Neural cell (in vitro differentiated cells): ENCODE data around the gene CTNNBL1. TPM values are rescaled to one million over a fixed set of nuclear protein-coding genes. Genes with fewer than 3 reads are reported as not detected.
"Not testable (repeated sequence)": the region's sequence is repeated elsewhere in the genome, so short reads cannot be mapped to it uniquely, and the experiment has no call there.

Experiments used
- H2AFZ ChIP-seq: fragments of 200-600, 300-800 bp; sonication (generic), shearing (Covaris generic); 2 replicates; pipeline ENCODE4 v1.6.0; 2014; ENCODE audit warnings: low read depth, mild to moderate bottlenecking, antibody characterized with exemption, low read length, moderate library complexity
- H3F3A ChIP-seq: fragments of 200-600 bp; shearing (Covaris generic); 2 replicates; pipeline ENCODE4 v1.6.1; 2016; ENCODE audit warnings: mild to moderate bottlenecking, moderate library complexity, mixed read lengths, antibody characterized with exemption, low read length; ENCODE audit not compliant: insufficient read depth, poor library complexity, severe bottlenecking
- H3K27ac ChIP-seq: fragments of 200-600, 300-800 bp; sonication (generic), shearing (Covaris generic); 2 replicates; pipeline ENCODE4 v1.5.1; 2014; ENCODE audit warnings: mild to moderate bottlenecking, low read length, moderate library complexity
- H3K27me3 ChIP-seq: fragments of 300-800, 200-600 bp; sonication (generic), shearing (Covaris generic); 2 replicates; pipeline ENCODE4 v1.6.0; 2014; ENCODE audit warnings: mild to moderate bottlenecking, low read depth, low read length, moderate library complexity; ENCODE audit not compliant: insufficient read depth
- H3K36me3 ChIP-seq: fragments of 300-800, 200-600 bp; sonication (generic), shearing (Covaris generic); 2 replicates; pipeline ENCODE4 v1.5.1; 2014; ENCODE audit warnings: mild to moderate bottlenecking, antibody characterized with exemption, low read length, moderate library complexity; ENCODE audit not compliant: insufficient read depth
- H3K4me2 ChIP-seq: fragments of 300-800, 200-600 bp; sonication (generic), shearing (Covaris generic); 2 replicates; pipeline ENCODE4 v1.6.0; 2014; ENCODE audit warnings: mild to moderate bottlenecking, low read length
- H3K4me3 ChIP-seq: fragments of 300-800, 200-600 bp; sonication (generic), shearing (Covaris generic); 2 replicates; pipeline ENCODE4 v1.5.1; 2014; ENCODE audit warnings: mild to moderate bottlenecking, low read length, moderate library complexity
- H3K79me2 ChIP-seq: fragments of 200-600 bp; shearing (Covaris generic); replicated peaks from 2 replicates; pipeline ENCODE4 v1.6.0; 2014; ENCODE audit warnings: mild to moderate bottlenecking, low read length, moderate library complexity; ENCODE audit not compliant: insufficient read depth
- H3K9ac ChIP-seq: fragments of 300-800, 200-600 bp; sonication (generic), shearing (Covaris generic); 2 replicates; pipeline ENCODE4 v1.6.1; 2016; ENCODE audit warnings: mild to moderate bottlenecking, low read length, mixed read lengths
- H3K9me2 ChIP-seq: fragments of 200-600 bp; shearing (Covaris generic); 2 replicates; pipeline ENCODE4 v1.6.1; 2016; ENCODE audit warnings: mild to moderate bottlenecking, low read length, mixed read lengths; ENCODE audit not compliant: insufficient read depth
- H3K9me3 ChIP-seq: fragments of 200-600, 300-800 bp; sonication (generic), shearing (Covaris generic); 2 replicates; pipeline ENCODE4 v1.6.1; 2016; ENCODE audit warnings: mild to moderate bottlenecking, mixed run types, low read length, moderate library complexity, mixed read lengths
- H4K20me1 ChIP-seq: fragments of 200-600 bp; shearing (Covaris generic); 2 replicates; pipeline ENCODE4 v1.6.1; 2016; ENCODE audit warnings: mild to moderate bottlenecking, mixed run types; ENCODE audit not compliant: insufficient read depth
- EP300 ChIP-seq: fragments of 450-650 bp; conservative IDR thresholded peaks from 2 replicates; pipeline ENCODE4 v1.6.1; 2014; ENCODE audit warnings: antibody characterized with exemption, mild to moderate bottlenecking, moderate library complexity; ENCODE audit not compliant: poor library complexity, severe bottlenecking
- EZH2 ChIP-seq: fragments of 200-600, 300-800 bp; shearing (Covaris generic), sonication (generic); IDR thresholded peaks from 2 replicates; pipeline ENCODE4 v1.6.1; 2014; ENCODE audit warnings: antibody characterized with exemption, low read length, borderline replicate concordance, mild to moderate bottlenecking; ENCODE audit not compliant: insufficient read depth, poor library complexity, severe bottlenecking
- MXI1 ChIP-seq: fragments of 450-650 bp; conservative IDR thresholded peaks from 2 replicates; pipeline ENCODE4 v1.6.1; 2014; ENCODE audit warnings: antibody characterized with exemption, mild to moderate bottlenecking; ENCODE audit not compliant: poor library complexity, severe bottlenecking
- POLR2AphosphoS5 ChIP-seq: IDR thresholded peaks from 2 replicates; pipeline ENCODE4 v1.6.1; 2012
- SMC3 ChIP-seq: fragments of 450-650 bp; conservative IDR thresholded peaks from 2 replicates; pipeline ENCODE4 v1.6.1; 2014; ENCODE audit warnings: antibody characterized with exemption, mild to moderate bottlenecking, moderate library complexity; ENCODE audit not compliant: poor library complexity
- TAF1 ChIP-seq: IDR thresholded peaks from 2 replicates; pipeline ENCODE4 v1.6.1; 2012; ENCODE audit warnings: low read depth
- polyA plus RNA-seq: library from polyadenylated mRNA; depleted of rRNA; stranded (reverse); fragments of >200 nt; gene quantifications from 2 replicates; pipeline ENCODE4 v1.2.3, GENCODE V29; 2014
- TF ChIP-seq, protein P1 (sequence below): IDR thresholded peaks from 2 replicates; pipeline ENCODE4 v1.6.1; 2012; ENCODE audit warnings: borderline replicate concordance

The CTNNBL1 gene
- polyA plus RNA-seq, 1 donor from 2014 or later, result 32.6 TPM

- H3K4me3 ChIP-seq, result no peak overlapping the region
- H3K27ac ChIP-seq, result no peak overlapping the region
- no peak overlapping the region for H3K9ac ChIP-seq
- H4K20me1 ChIP-seq, result no peaks in the 10 kb centered on the region
- H3K27me3 ChIP-seq, result no peaks in the 10 kb centered on the region
- H2AFZ ChIP-seq, result no peak overlapping the region
- H3F3A ChIP-seq, result no peaks in the 10 kb centered on the region
- H3K9me3 ChIP-seq, result no peaks in the 10 kb centered on the region
- H3K9me2 ChIP-seq, result no peaks in the 10 kb centered on the region
- H3K79me2 ChIP-seq, result no peaks in the 10 kb centered on the region
- H3K36me3 ChIP-seq, result no peaks in the 10 kb centered on the region
- TF ChIP-seq POLR2AphosphoS5 (no peak), TAF1 (no peak), EP300 (no peak)
- H3K4me2 ChIP-seq, result no peak overlapping the region
These were observed 35.7 kb upstream of the CTNNBL1 start for GRCh38 chr20:37657924-37658804.

DNA sequence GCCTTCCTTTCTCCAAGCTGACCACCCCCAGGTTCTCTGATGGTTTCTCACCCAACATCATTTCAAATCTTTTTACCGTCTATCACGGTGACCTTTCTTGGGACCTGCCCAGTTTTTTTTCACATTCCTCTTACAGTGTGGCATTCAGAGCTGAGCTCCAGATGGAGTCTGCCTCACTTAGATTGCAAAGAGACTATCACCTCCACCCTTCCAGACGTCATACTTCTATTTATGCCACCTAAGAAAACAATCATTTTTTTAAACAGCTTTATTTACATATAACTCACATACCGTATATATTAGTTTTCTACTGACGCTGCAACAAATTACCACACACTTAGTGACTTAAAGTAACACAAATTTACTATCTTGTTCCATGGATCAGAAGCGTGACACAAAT, 32.3 kb upstream of the CTNNBL1 start:
- Histone ChIP-seq H3F3A (no peaks in the 10 kb centered on the region), H3K4me3 (no peak overlapping the region), H3K27ac (no peak overlapping the region)

DNA sequence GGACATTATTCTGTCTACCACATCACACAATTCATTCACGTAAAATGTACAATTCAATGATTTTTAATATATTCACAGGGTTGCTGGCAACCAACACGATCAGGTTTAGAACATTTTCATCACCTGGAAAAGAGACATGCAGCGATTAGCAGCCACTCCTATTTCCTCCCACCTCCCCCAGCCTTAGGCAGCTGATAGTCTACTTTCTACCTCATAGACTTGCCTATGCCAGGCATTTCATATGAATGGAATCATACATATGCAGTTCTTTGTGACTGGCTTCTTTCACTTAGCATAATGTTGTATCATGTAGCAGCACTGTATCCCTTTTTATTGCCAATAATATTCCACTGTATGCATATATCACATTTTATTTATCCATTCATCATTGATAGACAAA, 31.5 kb upstream of the CTNNBL1 start:
- TF ChIP-seq MXI1 (no peak), POLR2AphosphoS5 (no peak), TAF1 (no peak)
- TF ChIP-seq, protein P1, sequence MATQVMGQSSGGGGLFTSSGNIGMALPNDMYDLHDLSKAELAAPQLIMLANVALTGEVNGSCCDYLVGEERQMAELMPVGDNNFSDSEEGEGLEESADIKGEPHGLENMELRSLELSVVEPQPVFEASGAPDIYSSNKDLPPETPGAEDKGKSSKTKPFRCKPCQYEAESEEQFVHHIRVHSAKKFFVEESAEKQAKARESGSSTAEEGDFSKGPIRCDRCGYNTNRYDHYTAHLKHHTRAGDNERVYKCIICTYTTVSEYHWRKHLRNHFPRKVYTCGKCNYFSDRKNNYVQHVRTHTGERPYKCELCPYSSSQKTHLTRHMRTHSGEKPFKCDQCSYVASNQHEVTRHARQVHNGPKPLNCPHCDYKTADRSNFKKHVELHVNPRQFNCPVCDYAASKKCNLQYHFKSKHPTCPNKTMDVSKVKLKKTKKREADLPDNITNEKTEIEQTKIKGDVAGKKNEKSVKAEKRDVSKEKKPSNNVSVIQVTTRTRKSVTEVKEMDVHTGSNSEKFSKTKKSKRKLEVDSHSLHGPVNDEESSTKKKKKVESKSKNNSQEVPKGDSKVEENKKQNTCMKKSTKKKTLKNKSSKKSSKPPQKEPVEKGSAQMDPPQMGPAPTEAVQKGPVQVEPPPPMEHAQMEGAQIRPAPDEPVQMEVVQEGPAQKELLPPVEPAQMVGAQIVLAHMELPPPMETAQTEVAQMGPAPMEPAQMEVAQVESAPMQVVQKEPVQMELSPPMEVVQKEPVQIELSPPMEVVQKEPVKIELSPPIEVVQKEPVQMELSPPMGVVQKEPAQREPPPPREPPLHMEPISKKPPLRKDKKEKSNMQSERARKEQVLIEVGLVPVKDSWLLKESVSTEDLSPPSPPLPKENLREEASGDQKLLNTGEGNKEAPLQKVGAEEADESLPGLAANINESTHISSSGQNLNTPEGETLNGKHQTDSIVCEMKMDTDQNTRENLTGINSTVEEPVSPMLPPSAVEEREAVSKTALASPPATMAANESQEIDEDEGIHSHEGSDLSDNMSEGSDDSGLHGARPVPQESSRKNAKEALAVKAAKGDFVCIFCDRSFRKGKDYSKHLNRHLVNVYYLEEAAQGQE, result no peak
- no peaks in the 10 kb centered on the region for H3K79me2 ChIP-seq
- no peak overlapping the region for H2AFZ ChIP-seq

More for the DNA sequence above, 32.3 kb upstream of the CTNNBL1 start:
- no peaks in the 10 kb centered on the region for H3K36me3 ChIP-seq
- H3K27me3 ChIP-seq, result no peaks in the 10 kb centered on the region
- no peak overlapping the region for H3K9ac ChIP-seq
- H3K79me2 ChIP-seq, result no peaks in the 10 kb centered on the region
- no peak overlapping the region for H2AFZ ChIP-seq
- TF ChIP-seq EZH2, result no peak
- TF ChIP-seq POLR2AphosphoS5, result no peak
- TF ChIP-seq SMC3, result no peak
- H3K4me2 ChIP-seq, result no peak overlapping the region
- no peaks in the 10 kb centered on the region for H4K20me1 ChIP-seq
- H3K9me3 ChIP-seq, result no peaks in the 10 kb centered on the region
- H3K9me2 ChIP-seq, result no peaks in the 10 kb centered on the region

DNA sequence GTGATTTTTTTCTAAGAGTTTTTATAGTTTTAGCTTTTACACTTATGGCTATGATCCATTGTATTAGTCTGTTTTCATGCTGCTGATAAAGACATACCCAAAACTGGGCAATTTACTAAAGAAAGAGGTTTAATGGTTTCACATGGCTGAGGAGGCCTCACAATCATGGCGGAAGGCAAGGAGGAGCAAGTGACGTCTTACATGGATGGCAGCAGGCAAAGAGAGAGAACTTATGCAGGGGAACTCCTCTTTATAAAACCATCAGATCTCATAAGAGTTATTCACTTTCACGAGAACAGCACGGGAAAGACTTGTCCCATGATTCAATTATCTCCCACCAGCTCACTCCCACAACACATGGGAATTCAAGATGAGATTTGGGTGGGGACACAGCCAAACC, 29.2 kb upstream of the CTNNBL1 start:
- H3K27me3 ChIP-seq, H3K79me2 ChIP-seq, H3F3A ChIP-seq, H3K4me2 ChIP-seq, H3K36me3 ChIP-seq, H2AFZ ChIP-seq, H3K9ac ChIP-seq, H3K9me2 ChIP-seq, H4K20me1 ChIP-seq, H3K9me3 ChIP-seq, H3K4me3 ChIP-seq, H3K27ac ChIP-seq: not testable (repeated sequence)

More for the DNA sequence above, 31.5 kb upstream of the CTNNBL1 start:
- Histone ChIP-seq H3F3A (no peaks in the 10 kb centered on the region), H3K36me3 (no peaks in the 10 kb centered on the region), H3K9me3 (no peaks in the 10 kb centered on the region), H3K9me2 (no peaks in the 10 kb centered on the region), H3K4me3 (no peak overlapping the region), H3K27me3 (no peaks in the 10 kb centered on the region), H4K20me1 (no peaks in the 10 kb centered on the region), H3K4me2 (no peak overlapping the region), H3K27ac (no peak overlapping the region), H3K9ac (no peak overlapping the region)
